Nephron (organoid): ENCODE data around the gene EEF2K.
A peak's percentile ranks its signal among the peaks of the same experiment; 100 is the strongest.

Source experiments
- H3K27ac Mint-ChIP-seq, 3 experiments: 2 replicates each; pipeline ENCODE4 v1.8.0; 2020; ENCODE audit warnings: mixed read lengths in 3 of 3, mild to moderate bottlenecking in 2 of 3, moderate library complexity in 1 of 3
- H3K27me3 Mint-ChIP-seq: 2 replicates; pipeline ENCODE4 v1.8.0; 2021; ENCODE audit warnings: low read depth, mild to moderate bottlenecking, moderate library complexity, mixed read lengths
- H3K36me3 Mint-ChIP-seq: 2 replicates; pipeline ENCODE4 v1.8.0; 2020; ENCODE audit warnings: low read depth, mixed read lengths
- H3K4me1 Mint-ChIP-seq: 2 replicates; pipeline ENCODE4 v1.8.0; 2020; ENCODE audit warnings: mixed read lengths
- H3K4me3 Mint-ChIP-seq, 3 experiments: 2 replicates each; pipeline ENCODE4 v1.8.0; 2020; ENCODE audit warnings: mild to moderate bottlenecking in 3 of 3, mixed read lengths in 3 of 3, moderate library complexity in 2 of 3
- H3K9me3 Mint-ChIP-seq: 2 replicates; pipeline ENCODE4 v1.8.0; 2020; ENCODE audit warnings: mixed read lengths
- TF ChIP-seq, protein P1 (sequence below), 3 experiments: fragments of 200-600 bp; sonication (generic); IDR thresholded peaks; one replicate each; pipeline ENCODE4 v1.5.0; 2021; ENCODE audit warnings: antibody characterized with exemption in 3 of 3; ENCODE audit not compliant: unreplicated experiment in 3 of 3

EEF2K gene

DNA sequence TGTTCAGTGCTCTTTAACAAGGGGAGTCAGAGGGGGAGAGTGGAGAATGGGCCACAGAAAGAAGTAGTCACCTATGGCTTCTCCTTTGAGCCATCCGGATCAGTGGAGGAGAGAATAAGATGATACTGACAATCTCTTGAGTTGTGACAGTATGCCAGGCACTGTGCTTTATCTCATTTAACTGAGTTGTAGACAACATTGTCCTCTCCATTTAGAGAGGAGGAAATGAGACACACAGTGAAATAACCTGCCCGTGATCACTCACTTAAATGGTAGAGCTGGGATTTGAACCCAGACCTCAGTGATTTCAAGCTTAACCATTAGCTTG lies 17.8 kb upstream of the EEF2K start:
- Mint-ChIP-seq H3K9me3 (no peaks in the 10 kb centered on the region), H3K27me3 (no peaks in the 10 kb centered on the region), H3K36me3 (no peaks in the 10 kb centered on the region), H3K4me3 (peak overlapping the region in 1 of 3 experiments; percentile 45), H3K27ac (peak overlapping the region in 1 of 3 experiments; percentile 72), H3K4me1 (peaks cover 24% of the 10 kb centered on the region)
- TF ChIP-seq, protein P1, sequence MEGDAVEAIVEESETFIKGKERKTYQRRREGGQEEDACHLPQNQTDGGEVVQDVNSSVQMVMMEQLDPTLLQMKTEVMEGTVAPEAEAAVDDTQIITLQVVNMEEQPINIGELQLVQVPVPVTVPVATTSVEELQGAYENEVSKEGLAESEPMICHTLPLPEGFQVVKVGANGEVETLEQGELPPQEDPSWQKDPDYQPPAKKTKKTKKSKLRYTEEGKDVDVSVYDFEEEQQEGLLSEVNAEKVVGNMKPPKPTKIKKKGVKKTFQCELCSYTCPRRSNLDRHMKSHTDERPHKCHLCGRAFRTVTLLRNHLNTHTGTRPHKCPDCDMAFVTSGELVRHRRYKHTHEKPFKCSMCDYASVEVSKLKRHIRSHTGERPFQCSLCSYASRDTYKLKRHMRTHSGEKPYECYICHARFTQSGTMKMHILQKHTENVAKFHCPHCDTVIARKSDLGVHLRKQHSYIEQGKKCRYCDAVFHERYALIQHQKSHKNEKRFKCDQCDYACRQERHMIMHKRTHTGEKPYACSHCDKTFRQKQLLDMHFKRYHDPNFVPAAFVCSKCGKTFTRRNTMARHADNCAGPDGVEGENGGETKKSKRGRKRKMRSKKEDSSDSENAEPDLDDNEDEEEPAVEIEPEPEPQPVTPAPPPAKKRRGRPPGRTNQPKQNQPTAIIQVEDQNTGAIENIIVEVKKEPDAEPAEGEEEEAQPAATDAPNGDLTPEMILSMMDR (IDR thresholded peaks at IDR 0.05; ENCODE audit: unreplicated experiment in 3 of 3), result no peak

DNA sequence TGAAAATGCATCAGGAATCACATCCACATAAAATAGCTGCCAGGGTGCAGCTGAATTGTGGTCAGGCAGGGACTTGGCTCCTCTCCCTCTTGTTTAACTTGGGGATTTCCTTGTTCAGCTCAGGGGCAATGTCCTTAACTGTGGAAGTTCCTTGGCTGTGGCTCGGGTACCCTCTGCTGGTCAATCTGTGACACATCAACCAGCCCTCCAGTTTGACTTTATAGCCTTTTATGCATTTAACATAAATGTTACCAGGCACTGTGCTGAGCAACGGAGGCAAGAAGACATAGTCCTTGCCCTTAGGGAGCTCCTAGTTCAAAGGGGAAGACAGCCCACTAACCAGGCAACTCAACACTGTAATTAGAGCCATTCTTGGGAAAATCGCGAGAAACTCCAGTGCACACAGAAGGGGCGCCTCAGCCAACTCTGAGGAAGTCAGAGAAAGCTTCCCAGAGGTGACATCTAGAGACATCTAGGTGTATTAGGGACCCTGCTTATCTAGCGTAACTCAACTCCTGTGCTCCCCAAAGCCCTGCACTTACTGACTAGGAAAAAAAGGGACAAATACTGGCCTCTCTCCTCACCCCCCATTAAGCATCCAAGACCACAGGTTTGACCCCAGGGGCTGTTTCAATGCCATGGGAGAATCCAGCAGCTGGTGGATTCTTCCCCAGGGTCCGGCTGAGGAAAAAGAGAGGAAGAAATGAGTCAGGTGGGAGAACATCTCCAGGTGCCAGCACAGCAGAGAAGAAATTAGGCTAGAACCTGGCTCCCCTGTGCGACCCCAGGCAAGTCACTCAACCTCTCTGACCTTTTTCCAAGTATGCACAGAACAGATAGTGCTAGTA lies 17.3 kb upstream of the EEF2K start:
- peaks cover 30% of the 10 kb centered on the region for H3K4me1 Mint-ChIP-seq
- H3K36me3 Mint-ChIP-seq, result no peaks in the 10 kb centered on the region

DNA sequence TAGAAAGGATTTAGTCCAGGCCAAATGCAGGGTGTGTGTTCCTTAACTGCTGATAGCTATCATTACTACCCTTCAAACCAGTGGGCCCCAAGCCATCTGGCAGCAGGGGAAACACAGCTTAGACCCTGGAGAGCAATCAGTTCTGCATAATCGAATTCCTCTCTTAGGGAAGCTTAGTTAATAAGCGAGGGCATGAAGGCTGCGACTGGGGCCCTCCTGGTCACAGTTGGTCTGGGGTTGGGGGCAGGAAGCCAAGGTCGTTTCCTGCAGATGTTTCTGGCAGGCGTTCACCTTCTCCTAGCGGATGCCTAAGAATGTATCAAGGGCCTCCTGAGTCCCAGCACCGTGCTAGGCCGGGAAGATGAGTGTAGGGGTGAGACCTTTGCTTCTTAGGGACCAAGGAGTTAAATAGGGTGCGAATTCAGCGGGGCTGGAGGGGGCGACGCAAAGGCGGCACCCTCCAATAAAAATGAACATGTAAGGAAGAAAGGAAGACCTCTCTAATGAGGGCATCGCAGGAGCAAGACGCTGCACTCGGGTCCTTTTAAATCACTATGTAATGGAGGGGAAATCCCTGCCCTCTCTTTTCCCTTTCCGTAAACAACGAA lies 16.5 kb upstream of the EEF2K start:
- Mint-ChIP-seq H3K9me3 (no peaks in the 10 kb centered on the region), H3K27ac (peak overlapping the region; percentile 72 to 91 (median 86)), H3K4me3 (peak overlapping the region; percentile 86 to 93 (median 89)), H3K27me3 (no peaks in the 10 kb centered on the region), H3K36me3 (no peaks in the 10 kb centered on the region), H3K4me1 (peaks cover 32% of the 10 kb centered on the region)
- TF ChIP-seq, protein P1 (IDR thresholded peaks at IDR 0.05; ENCODE audit: unreplicated experiment in 3 of 3), result no peak

More for the DNA sequence above, 17.3 kb upstream of the EEF2K start:
- TF ChIP-seq, protein P1 (IDR thresholded peaks at IDR 0.05; ENCODE audit: unreplicated experiment in 3 of 3), result peak; percentile 79 to 84 (median 80)
- Mint-ChIP-seq H3K4me3 (peak overlapping the region; percentile 86 to 93 (median 89)), H3K27me3 (no peaks in the 10 kb centered on the region), H3K27ac (peak overlapping the region; percentile 71 to 86 (median 72)), H3K9me3 (no peaks in the 10 kb centered on the region)

DNA sequence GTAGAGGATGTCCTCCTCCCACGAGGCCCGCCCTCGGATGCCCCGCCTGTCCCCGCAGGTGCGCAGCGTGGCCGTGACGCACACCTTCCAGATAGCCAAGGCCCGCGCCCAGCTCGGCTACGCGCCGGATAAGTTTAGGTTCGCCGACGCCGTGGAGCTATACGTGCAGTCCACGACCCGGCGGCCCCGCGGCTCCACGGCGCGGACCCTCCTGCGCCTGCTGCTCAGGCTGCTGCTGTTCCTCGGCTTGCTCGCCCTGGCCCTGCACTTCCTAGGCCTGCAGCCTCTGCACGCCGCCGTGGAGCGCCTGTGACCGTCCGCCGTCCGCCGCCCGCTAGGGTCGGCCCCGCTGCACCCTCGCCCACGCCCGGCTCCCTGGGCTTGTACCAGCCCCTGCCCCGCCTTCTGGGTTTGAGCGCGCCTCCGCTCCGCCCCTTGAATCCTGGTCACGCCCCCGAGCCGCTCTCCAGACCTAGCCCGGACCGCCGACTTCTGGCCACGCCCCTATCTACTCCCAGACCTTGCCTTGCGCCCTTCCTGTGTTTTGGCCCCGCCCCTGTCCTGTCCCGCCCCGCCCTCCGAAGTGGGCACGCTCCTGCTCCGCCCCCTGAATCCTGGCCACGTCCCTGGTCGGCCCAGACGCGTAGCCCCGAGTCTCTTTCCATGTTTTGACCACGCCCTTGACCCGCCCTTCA lies 15.8 kb upstream of the EEF2K start:
- H3K9me3 Mint-ChIP-seq, result no peaks in the 10 kb centered on the region
- H3K27ac Mint-ChIP-seq, result peak overlapping the region; percentile 72 to 99 (median 98)
- no peaks in the 10 kb centered on the region for H3K36me3 Mint-ChIP-seq
- peaks cover 32% of the 10 kb centered on the region for H3K4me1 Mint-ChIP-seq
- TF ChIP-seq, protein P1 (IDR thresholded peaks at IDR 0.05; ENCODE audit: unreplicated experiment in 3 of 3), result no peak
- H3K27me3 Mint-ChIP-seq, result no peaks in the 10 kb centered on the region
- H3K4me3 Mint-ChIP-seq, result peak overlapping the region; percentile 86 to 93 (median 89)

DNA sequence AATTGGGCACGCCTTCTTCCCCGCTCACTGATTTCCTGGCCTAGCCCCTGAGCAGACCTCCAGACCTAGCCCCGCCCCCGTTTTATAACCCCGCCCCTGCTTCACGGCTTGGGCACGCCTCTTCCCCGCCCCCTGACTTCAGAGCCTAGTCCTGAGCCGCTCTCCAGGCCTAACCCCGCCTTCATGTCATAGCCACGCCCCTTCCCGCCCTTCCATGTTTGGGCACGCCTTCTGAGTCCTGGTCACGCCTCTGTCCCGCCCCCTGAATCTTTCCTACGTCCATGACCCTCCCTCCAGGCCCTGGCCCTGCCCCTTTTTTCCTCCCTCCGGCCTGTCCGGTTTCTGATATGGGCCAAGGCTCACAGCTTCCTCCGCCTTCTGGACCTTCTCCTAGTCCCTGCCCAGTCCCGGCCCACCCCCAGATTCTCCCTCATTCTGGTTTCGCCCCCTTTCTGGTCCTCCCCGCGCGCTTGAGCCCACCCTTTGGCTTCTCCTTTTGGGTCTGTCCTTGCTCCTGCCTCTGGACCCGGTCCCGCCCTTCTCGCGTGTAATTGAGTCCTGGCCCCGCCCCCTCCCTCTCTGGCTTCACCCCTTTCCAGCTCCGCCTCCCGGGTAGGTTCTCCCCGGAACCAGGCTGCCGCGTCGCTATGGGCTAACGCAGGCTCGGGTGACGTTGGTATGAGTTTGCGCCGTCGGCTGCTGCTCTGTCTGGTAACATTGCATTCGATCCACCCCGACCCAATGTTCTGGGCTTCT lies 15.1 kb upstream of the EEF2K start:
- TF ChIP-seq, protein P1 (IDR thresholded peaks at IDR 0.05; ENCODE audit: unreplicated experiment in 3 of 3), result no peak
- Mint-ChIP-seq H3K27me3 (peaks cover 6% of the 10 kb centered on the region), H3K9me3 (no peaks in the 10 kb centered on the region), H3K4me3 (peak overlapping the region; percentile 86 to 93 (median 89)), H3K27ac (peak overlapping the region; percentile 72 to 99 (median 98)), H3K36me3 (no peaks in the 10 kb centered on the region), H3K4me1 (peaks cover 32% of the 10 kb centered on the region)
